Spleen (tissue), 11 donors: Measurements from ENCODE around the gene DNAH14. TPM values are rescaled to one million over a fixed set of nuclear protein-coding genes. Genes with fewer than 3 reads are reported as not detected.

Experiments used
- DNase-seq: peaks from one replicate; pipeline ENCODE4 v3.0.0-alpha.2; 2020
- H3K27ac ChIP-seq, 8 donors: fragments of 200-600 bp; sonication (generic) in 7 of 8; 1 replicate in 4 of 8; 2 replicates in 4 of 8; pipeline versions ENCODE4 v1.5.0 to v1.8.0; 2016 to 2021; ENCODE audit warnings: inconsistent platforms in 4 of 8, mild to moderate bottlenecking in 4 of 8, moderate library complexity in 1 of 8
- H3K27me3 ChIP-seq, 7 donors: fragments of 200-600 bp; sonication (generic) in 6 of 7; replicated peaks in 1 of 7; 1 replicate in 4 of 7; 2 replicates in 3 of 7; pipeline versions ENCODE4 v1.5.0 to v1.8.0; 2016 to 2021; ENCODE audit warnings: inconsistent platforms in 3 of 7, mild to moderate bottlenecking in 1 of 7
- H3K36me3 ChIP-seq, 6 donors: fragments of 200-600 bp; sonication (generic) in 5 of 6; 1 replicate in 4 of 6; 2 replicates in 2 of 6; pipeline versions ENCODE4 v1.5.0 to v1.8.0; 2016 to 2021; ENCODE audit warnings: inconsistent platforms in 2 of 6
- H3K4me1 ChIP-seq, 6 donors: fragments of 200-600 bp; sonication (generic) in 5 of 6; 1 replicate in 3 of 6; 2 replicates in 3 of 6; pipeline versions ENCODE4 v1.5.0 to v1.8.0; 2016 to 2021; ENCODE audit warnings: inconsistent platforms in 3 of 6
- H3K4me3 ChIP-seq, 8 donors: fragments of 200-600 bp; sonication (generic) in 7 of 8; 1 replicate in 4 of 8; 2 replicates in 4 of 8; pipeline versions ENCODE4 v1.5.0 to v1.8.0; 2016 to 2021; ENCODE audit warnings: inconsistent platforms in 4 of 8, mild to moderate bottlenecking in 4 of 8, moderate library complexity in 2 of 8
- H3K9me3 ChIP-seq, 8 donors: fragments of 200-600 bp; sonication (generic) in 7 of 8; 1 replicate in 4 of 8; 2 replicates in 4 of 8; pipeline versions ENCODE4 v1.5.0 to v1.8.0; 2016 to 2021; ENCODE audit warnings: inconsistent platforms in 4 of 8
- CTCF ChIP-seq, 11 experiments: fragments of 200-600 bp in 7 of 11; fragments of 450-650 bp in 4 of 11; sonication (generic) in 4 of 11; IDR thresholded peaks in 8 of 11; conservative IDR thresholded peaks in 3 of 11; 1 replicate in 7 of 11; 2 replicates in 4 of 11; pipeline versions ENCODE4 v1.4.0 to v1.8.0; 2016 to 2021; ENCODE audit warnings: antibody characterized with exemption in 11 of 11, inconsistent platforms in 4 of 11, mild to moderate bottlenecking in 1 of 11
- POLR2A ChIP-seq, 3 donors: fragments of 450-650 bp; IDR thresholded peaks; one replicate each; pipeline ENCODE4 v1.5.1; 2017; ENCODE audit warnings: antibody characterized with exemption in 3 of 3, mild to moderate bottlenecking in 1 of 3
- POLR2AphosphoS5 ChIP-seq, 3 donors: sonication (generic); formaldehyde crosslinking; IDR thresholded peaks; one replicate each; pipeline ENCODE4 v1.5.1; 2017; ENCODE audit warnings: antibody characterized with exemption in 3 of 3
- WGBS, 5 donors: extraction: QIAGEN DNeasy Blood & Tissue Kit in 3 of 5; methylation state at CpG; one replicate each; pipeline versions ENCODE4 v1.1.5 to v1.1.7; 2013 to 2018; 5-methylcytosine and 5-hydroxymethylcytosine counted together
- intact Hi-C: fragments of 100-400 bp; cut with DNase I; formaldehyde crosslinking; loops from one replicate; pipeline ENCODE4 v1.15.0; 2023; ENCODE audit warnings: low total_unique reads
- polyA plus RNA-seq, 3 donors: library from polyadenylated mRNA; stranded (reverse); fragments of 200-250 nt; gene quantifications; one replicate each; pipeline ENCODE4 v1.2.1, GENCODE V29; 2013
- total RNA-seq, 7 donors: library from RNA; depleted of rRNA in 3 of 7; stranded (reverse); fragments of >200 nt in 3 of 7; fragmentation: NEBNext Ultra II Directional in 4 of 7; extraction: Animal tissue kit (Norgen Biotek cat#: 25700) in 4 of 7; gene quantifications; one replicate each; pipeline versions ENCODE4 v1.1.0 to v1.2.1, GENCODE V29; 2016 to 2021
- donor health status: healthy with polysubstance abuse.
- donor health status: DM: no; HTN: no; CAD: no; lungs with moderate emphysema.
- donor health status: DM: no; HTN: no; CAD: no.
- donor health status: Bipolar disorder and iron deficiency.
- donor health status: healthy.
- donor health status: DM: no; HTN: no; CAD: no.
- donor health status: DM: yes; HTN: yes; CAD: no.

Gene DNAH14
- total and polyA plus RNA-seq, 10 donors: 0.70 to 6.4 (median 4.8) TPM

GRCh38 chr1:225113265-225113664, 183.8 kb downstream of the DNAH14 start:
- WGBS, 5 donors: 60 to 100% (median 95%) methylated on average over 1 of the region's 1 CpG
- Histone ChIP-seq H3K9me3 (no peaks in the 10 kb centered on the region), H3K27me3 (no peaks in the 10 kb centered on the region), H3K4me3 (no peak overlapping the region), H3K4me1 (no peaks in the 10 kb centered on the region), H3K36me3 (no peaks in the 10 kb centered on the region), H3K27ac (no peak overlapping the region)
- intact Hi-C loops: no loop called here
- TF ChIP-seq CTCF (IDR thresholded peaks at IDR 0.05 in 8 of 11, conservative IDR thresholded peaks at IDR 0.05 in 3 of 11): no peak
- TF ChIP-seq POLR2AphosphoS5 (IDR thresholded peaks at IDR 0.05): no peak
- no peak for TF ChIP-seq POLR2A (IDR thresholded peaks at IDR 0.05)
- no peak for DNase-seq

- no peak overlapping the region for H3K4me3 ChIP-seq
- TF ChIP-seq POLR2AphosphoS5 (IDR thresholded peaks at IDR 0.05) (no peak), CTCF (IDR thresholded peaks at IDR 0.05 in 8 of 11, conservative IDR thresholded peaks at IDR 0.05 in 3 of 11) (no peak), POLR2A (IDR thresholded peaks at IDR 0.05) (no peak)
- no peaks in the 10 kb centered on the region for H3K9me3 ChIP-seq
- H3K4me1 ChIP-seq: no peaks in the 10 kb centered on the region
- H3K27me3 ChIP-seq: no peaks in the 10 kb centered on the region
- WGBS, 5 donors: 40 to 86% (median 61%) methylated on average over 1 of the region's 1 CpG
- H3K36me3 ChIP-seq: no peaks in the 10 kb centered on the region
- DNase-seq: no peak
- intact Hi-C loops: no loop called here
- no peak overlapping the region for H3K27ac ChIP-seq
These were observed 185.0 kb downstream of the DNAH14 start for GRCh38 chr1:225114354-225114990.

GRCh38 chr1:225119307-225119706, 189.8 kb downstream of the DNAH14 start:
- TF ChIP-seq POLR2A (IDR thresholded peaks at IDR 0.05) (no peak), CTCF (IDR thresholded peaks at IDR 0.05 in 8 of 11, conservative IDR thresholded peaks at IDR 0.05 in 3 of 11) (no peak), POLR2AphosphoS5 (IDR thresholded peaks at IDR 0.05) (no peak)
- Histone ChIP-seq H3K36me3 (no peaks in the 10 kb centered on the region), H3K9me3 (peaks cover 0 to 3% (median 0%) of the 10 kb centered on the region in 8 donors), H3K4me3 (no peak overlapping the region), H3K27ac (no peak overlapping the region), H3K27me3 (no peaks in the 10 kb centered on the region), H3K4me1 (no peaks in the 10 kb centered on the region)
- 61 to 81% (median 67%) methylated on average over 3 of the region's 3 CpGs for WGBS, 5 donors
- intact Hi-C loops: no loop called here
- DNase-seq: no peak

GRCh38 chr1:225121095-225121494, 191.6 kb downstream of the DNAH14 start:
- no peak for TF ChIP-seq POLR2A (IDR thresholded peaks at IDR 0.05)
- TF ChIP-seq CTCF (IDR thresholded peaks at IDR 0.05 in 8 of 11, conservative IDR thresholded peaks at IDR 0.05 in 3 of 11): no peak
- TF ChIP-seq POLR2AphosphoS5 (IDR thresholded peaks at IDR 0.05): no peak
- WGBS, 5 donors: 92 to 99% (median 95%) methylated on average over 2 of the region's 2 CpGs
- DNase-seq: no peak
- no peaks in the 10 kb centered on the region for H3K27me3 ChIP-seq
- peaks cover 0 to 4% (median 0%) of the 10 kb centered on the region in 8 donors for H3K9me3 ChIP-seq
- H3K4me1 ChIP-seq: no peaks in the 10 kb centered on the region
- H3K27ac ChIP-seq: no peak overlapping the region
- H3K4me3 ChIP-seq: no peak overlapping the region
- intact Hi-C loops: no loop called here
- H3K36me3 ChIP-seq: no peaks in the 10 kb centered on the region
